GM12874 (cell line): ENCODE data around the gene CLPSL1.

Experiments
- TF ChIP-seq, protein P1 (sequence below): IDR thresholded peaks from 2 replicates; pipeline ENCODE4 v1.5.1; 2011; ENCODE audit warnings: low read depth, mild to moderate bottlenecking, control low read depth, low read length, moderate library complexity; ENCODE audit not compliant: insufficient read depth

Gene CLPSL1

DNA sequence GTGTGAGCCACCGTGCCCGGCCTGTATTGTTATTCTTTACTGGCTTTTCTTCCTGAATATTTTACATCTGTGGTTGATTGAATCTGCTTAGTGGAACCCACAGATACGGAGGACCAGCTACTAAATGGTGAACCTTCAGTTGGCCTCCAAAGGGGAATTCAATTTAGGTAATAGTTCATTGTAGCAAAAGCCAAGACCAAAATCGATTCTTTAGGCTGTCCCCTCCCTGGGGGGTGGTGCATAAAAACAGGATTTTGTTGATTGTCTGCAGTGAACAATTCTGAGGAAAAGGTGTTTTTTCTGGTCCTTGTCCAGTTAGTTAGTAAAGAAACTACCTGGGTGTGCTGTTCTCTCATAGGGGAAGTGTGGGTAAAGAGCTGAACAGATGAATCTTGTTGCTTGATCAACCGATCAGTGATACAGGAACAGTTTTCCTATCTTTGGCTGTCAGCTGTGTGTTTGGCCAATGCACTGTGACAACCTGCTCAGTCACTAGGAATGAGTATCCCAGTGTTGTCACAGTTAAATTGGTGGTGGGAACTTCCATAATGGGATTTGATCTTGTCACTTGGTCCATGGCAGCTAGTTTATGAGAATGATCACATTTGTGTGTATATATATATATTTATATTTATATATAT lies 43.9 kb downstream of the CLPSL1 start:
- TF ChIP-seq, protein P1, sequence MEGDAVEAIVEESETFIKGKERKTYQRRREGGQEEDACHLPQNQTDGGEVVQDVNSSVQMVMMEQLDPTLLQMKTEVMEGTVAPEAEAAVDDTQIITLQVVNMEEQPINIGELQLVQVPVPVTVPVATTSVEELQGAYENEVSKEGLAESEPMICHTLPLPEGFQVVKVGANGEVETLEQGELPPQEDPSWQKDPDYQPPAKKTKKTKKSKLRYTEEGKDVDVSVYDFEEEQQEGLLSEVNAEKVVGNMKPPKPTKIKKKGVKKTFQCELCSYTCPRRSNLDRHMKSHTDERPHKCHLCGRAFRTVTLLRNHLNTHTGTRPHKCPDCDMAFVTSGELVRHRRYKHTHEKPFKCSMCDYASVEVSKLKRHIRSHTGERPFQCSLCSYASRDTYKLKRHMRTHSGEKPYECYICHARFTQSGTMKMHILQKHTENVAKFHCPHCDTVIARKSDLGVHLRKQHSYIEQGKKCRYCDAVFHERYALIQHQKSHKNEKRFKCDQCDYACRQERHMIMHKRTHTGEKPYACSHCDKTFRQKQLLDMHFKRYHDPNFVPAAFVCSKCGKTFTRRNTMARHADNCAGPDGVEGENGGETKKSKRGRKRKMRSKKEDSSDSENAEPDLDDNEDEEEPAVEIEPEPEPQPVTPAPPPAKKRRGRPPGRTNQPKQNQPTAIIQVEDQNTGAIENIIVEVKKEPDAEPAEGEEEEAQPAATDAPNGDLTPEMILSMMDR = no peak

DNA sequence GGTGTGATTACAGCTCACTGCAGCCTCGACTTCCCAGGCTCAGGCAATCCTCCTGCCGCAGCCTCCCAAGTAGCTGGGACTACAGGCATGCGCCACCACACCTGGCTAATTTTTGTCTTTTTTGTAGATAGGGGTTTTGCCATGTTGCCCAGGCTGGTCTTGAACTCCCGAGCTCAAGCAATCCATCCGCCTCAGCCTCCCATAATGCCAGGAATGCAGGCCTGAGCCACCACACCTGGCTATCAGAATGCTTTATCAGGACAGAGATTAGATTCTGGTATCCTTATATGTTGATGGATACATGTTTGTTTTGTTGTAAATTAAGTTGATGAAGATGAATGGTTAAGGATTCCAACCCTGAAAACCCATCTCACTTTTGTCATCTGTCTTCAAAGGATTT lies 48.5 kb downstream of the CLPSL1 start:
- TF ChIP-seq, protein P1 = no peak

DNA sequence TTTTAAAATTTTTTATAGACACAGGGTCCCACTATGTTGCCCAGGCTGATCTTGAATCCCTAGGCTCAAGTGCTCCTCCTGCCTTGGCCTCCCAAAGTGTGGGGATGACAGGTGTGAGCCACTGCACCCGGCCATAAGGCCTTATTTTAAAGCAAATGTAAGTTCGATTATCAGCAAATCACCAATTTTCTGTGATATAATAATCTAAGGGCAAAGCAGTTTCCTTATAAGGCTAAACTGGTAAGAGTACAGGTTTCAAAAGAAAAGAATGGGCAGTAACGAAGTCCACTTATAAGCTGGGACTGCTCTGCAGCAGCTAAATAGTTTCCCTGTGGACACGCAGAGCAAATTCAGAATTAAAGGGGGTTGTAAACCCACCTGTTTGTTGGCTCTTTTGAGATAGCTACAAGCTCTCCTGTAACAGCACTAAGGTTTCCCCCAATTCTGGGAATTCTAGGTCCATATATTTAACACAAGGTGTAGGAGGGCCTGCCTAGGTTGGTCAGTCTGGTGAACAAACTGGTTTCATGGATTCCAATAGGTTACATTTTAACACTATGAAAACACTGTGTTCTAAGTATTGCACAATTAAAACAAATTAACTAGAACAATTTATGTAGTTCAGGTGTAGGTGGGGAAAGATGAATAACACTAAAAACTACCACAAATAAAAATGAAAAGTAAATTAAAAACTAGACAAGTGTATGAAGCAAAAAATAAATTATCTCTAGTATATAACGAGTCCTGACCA lies 50.6 kb downstream of the CLPSL1 start:
- TF ChIP-seq, protein P1 = no peak

DNA sequence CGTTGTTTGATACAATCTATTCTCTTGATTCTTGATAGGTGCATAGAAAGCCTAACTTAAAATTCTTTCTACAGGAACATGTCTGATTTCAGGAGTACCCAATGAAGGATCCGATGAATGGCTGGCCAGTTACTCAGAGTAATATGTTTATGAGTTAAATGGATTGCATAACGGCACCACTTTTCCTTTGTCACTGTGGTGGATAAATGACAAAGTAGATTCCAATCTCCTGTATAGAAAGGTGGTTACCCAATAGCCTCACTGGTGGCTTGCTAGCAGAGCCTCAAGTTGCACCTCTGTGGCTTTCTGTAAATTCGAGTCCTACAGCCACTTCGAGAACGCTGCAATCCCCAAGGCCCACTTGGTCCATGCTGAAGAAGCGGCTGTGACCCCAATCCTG lies 52.7 kb downstream of the CLPSL1 start:
- TF ChIP-seq, protein P1 = no peak
